GM12878 (cell line): ENCODE data around the gene CENPP. TPM values are rescaled to one million over a fixed set of nuclear protein-coding genes. Genes with fewer than 3 reads are reported as not detected.

Experiments
- ATAC-seq: fragments of 200-7000 bp; cut with Tn5 transposase; 3 replicates; pipeline ENCODE4 v1.9.1; 2020; ENCODE audit warnings: mild to moderate bottlenecking, moderate library complexity
- BruUV-seq: library from RNA; stranded (reverse); fragments of 400-500 nt; replicated peaks from 2 replicates; lab custom pipeline; 2021; lab: Mats Ljungman, UMichigan
- CTCF ChIA-PET: fragments of 300-600 bp; sonication (Branson Sonifier 250); formaldehyde crosslinking; extraction: SDS; loops from one replicate; lab custom pipeline; 2021; ENCODE audit warnings: inconsistent platforms; lab: Yijun Ruan, JAX
- POLR2A ChIA-PET: fragments of 350-600 bp; formaldehyde crosslinking; extraction: SDS; loops from one replicate; lab custom pipeline; 2021; ENCODE audit warnings: inconsistent platforms; lab: Charles Lee
- RAD21 ChIA-PET: fragments of 300-600 bp; sonication (Branson Sonifier 250); formaldehyde crosslinking; loops from one replicate; lab custom pipeline; 2023; ENCODE audit warnings: antibody characterized with exemption; ENCODE audit not compliant: unreplicated experiment; lab: Charles Lee
- SMC1A ChIA-PET: fragments of 300-600 bp; sonication (Branson Sonifier 250); formaldehyde crosslinking; loops from one replicate; lab custom pipeline; 2023; ENCODE audit not compliant: unreplicated experiment, uncharacterized antibody; lab: Charles Lee
- DNase-seq: peaks from one replicate; pipeline ENCODE4 v3.0.0-alpha.2; 2011; ENCODE audit warnings: low read depth, low spot score
- FAIRE-seq: peaks from 3 replicates; lab custom pipeline; 2011; peaks lifted over from hg19 to GRCh38; lab: Jason Lieb, UNC
- H2AFZ ChIP-seq: 2 replicates; pipeline ENCODE4 v1.6.0; 2011; ENCODE audit warnings: low read depth, low read length, control low read depth; ENCODE audit not compliant: control insufficient read depth
- H3K27ac ChIP-seq: 2 replicates; pipeline ENCODE4 v1.5.1; 2011; ENCODE audit warnings: control low read depth; ENCODE audit not compliant: control insufficient read depth, insufficient read depth
- H3K27me3 ChIP-seq, 2 experiments: replicated peaks in 1 of 2; 2 replicates each; pipeline versions ENCODE4 v1.6.0 to v1.6.1; 2011; ENCODE audit warnings: low read length in 1 of 2; ENCODE audit not compliant: control insufficient read depth in 2 of 2, insufficient read depth in 2 of 2
- H3K36me3 ChIP-seq, 2 experiments: 2 replicates each; pipeline ENCODE4 v1.5.1; 2011; ENCODE audit warnings: low read length in 1 of 2; ENCODE audit not compliant: control insufficient read depth in 2 of 2, insufficient read depth in 2 of 2
- H3K4me1 ChIP-seq: 2 replicates; pipeline ENCODE4 v1.6.1; 2011; ENCODE audit warnings: mild to moderate bottlenecking, low read length, moderate library complexity, mixed read lengths; ENCODE audit not compliant: control insufficient read depth, insufficient read depth
- H3K4me2 ChIP-seq: 2 replicates; pipeline ENCODE4 v1.6.0; 2011; ENCODE audit warnings: control low read depth; ENCODE audit not compliant: control insufficient read depth, insufficient read depth
- H3K4me3 ChIP-seq: fragments of 200-600 bp; sonication (generic); 2 replicates; pipeline ENCODE4 v1.5.1; 2016
- H3K79me2 ChIP-seq: 2 replicates; pipeline ENCODE4 v1.6.0; 2011; ENCODE audit warnings: low read length; ENCODE audit not compliant: control insufficient read depth, insufficient read depth
- H3K9ac ChIP-seq: 2 replicates; pipeline ENCODE4 v1.8.0; 2011; ENCODE audit warnings: low read length, control low read depth, mixed read lengths; ENCODE audit not compliant: control insufficient read depth, insufficient read depth
- H3K9me3 ChIP-seq: replicated peaks from 3 replicates; pipeline ENCODE4 v1.5.1; 2011; ENCODE audit warnings: mild to moderate bottlenecking, low read length; ENCODE audit not compliant: control insufficient read depth, insufficient read depth
- H4K20me1 ChIP-seq: 2 replicates; pipeline ENCODE4 v1.6.0; 2011; ENCODE audit not compliant: control insufficient read depth, insufficient read depth
- ATF7 ChIP-seq: fragments of 450-650 bp; IDR thresholded peaks from 2 replicates; pipeline ENCODE4 v1.6.1; 2016; ENCODE audit warnings: low read depth, mild to moderate bottlenecking
- CTCF ChIP-seq, 3 experiments: IDR thresholded peaks in 2 of 3; conservative IDR thresholded peaks in 1 of 3; 2 replicates each; pipeline ENCODE4 v1.5.1; 2011; ENCODE audit warnings: low read depth in 3 of 3, low read length in 3 of 3, mild to moderate bottlenecking in 3 of 3, control low read depth in 2 of 3, moderate library complexity in 2 of 3, inconsistent platforms in 1 of 3, mixed read lengths in 1 of 3; ENCODE audit not compliant: control insufficient read depth in 2 of 3, insufficient read depth in 1 of 3; ENCODE audit errors: extremely low read depth in 1 of 3
- PBX3 ChIP-seq: IDR thresholded peaks from 2 replicates; pipeline ENCODE4 v1.6.1; 2011; ENCODE audit warnings: mild to moderate bottlenecking, low read depth, low read length, moderate library complexity; ENCODE audit not compliant: insufficient replicate concordance
- PML ChIP-seq: IDR thresholded peaks from 2 replicates; pipeline ENCODE4 v1.6.1; 2012; ENCODE audit warnings: low read length, inconsistent platforms
- SMC3 ChIP-seq: IDR thresholded peaks from 2 replicates; pipeline ENCODE4 v1.6.1; 2011; ENCODE audit warnings: low read length, improper control_type of control experiment, borderline replicate concordance
- TCF3 ChIP-seq: IDR thresholded peaks from 2 replicates; pipeline ENCODE4 v1.6.1; 2012; ENCODE audit warnings: low read depth, mild to moderate bottlenecking, low read length, borderline replicate concordance; ENCODE audit not compliant: insufficient read depth
- USF1 ChIP-seq: IDR thresholded peaks from 2 replicates; pipeline ENCODE4 v1.6.1; 2011; ENCODE audit warnings: borderline replicate concordance, low read depth, mild to moderate bottlenecking, moderate library complexity, mixed read lengths, low read length; ENCODE audit not compliant: insufficient read depth; ENCODE audit errors: extremely low read length
- WGBS: methylation state at CpG from one replicate; pipeline ENCODE4 v1.1.6; 2016; ENCODE audit warnings: low lambda C conversion rate; ENCODE audit not compliant: insufficient replicate concordance, insufficient coverage; ENCODE audit errors: missing lambda C conversion rate; 5-methylcytosine and 5-hydroxymethylcytosine counted together
- in situ Hi-C: fragments of 300-500 bp; cut with MboI; formaldehyde crosslinking; loops from 9 replicates; pipeline ENCODE4 v1.14.3; 2018; ENCODE audit warnings: mixed read lengths
- intact Hi-C: fragments of 100-400 bp; cut with micrococcal nuclease; formaldehyde crosslinking; loops from one replicate; pipeline ENCODE4 v1.14.2; 2022; ENCODE audit not compliant: unreplicated experiment
- polyA plus RNA-seq, 11 experiments: library from polyadenylated mRNA; depleted of rRNA in 4 of 11; unstranded in 6 of 11; stranded (reverse) in 5 of 11; fragments of >200 nt; fragmentation: Nextera tagmentation in 4 of 11; fragmentation: Illumina TruSeq in 1 of 11; extraction: Ambion mirVana in 4 of 11; extraction: Trizol in 1 of 11; gene quantifications; 1 replicate in 1 of 11; 2 replicates in 10 of 11; pipeline versions ENCODE4 v1.2.1 to v1.2.3, GENCODE V29; 2011 to 2016; ENCODE audit warnings: inconsistent platforms in 2 of 11, missing spikeins in 2 of 11, low read depth in 1 of 11
- total RNA-seq, 4 experiments: library from RNA; depleted of rRNA in 3 of 4; stranded (reverse); fragments of >200 nt in 3 of 4; fragmentation: Illumina TruSeq in 1 of 4; extraction: Trizol in 1 of 4; gene quantifications; 2 replicates each; pipeline versions ENCODE4 v1.2.1 to v1.2.3, GENCODE V29; 2013 to 2021

Gene CENPP
- total and polyA plus RNA-seq, 10 of the 15 experiments (the other 5 are each of a cell fraction or from before 2014, with no cell fraction given), result 9.4 to 31.4 (median 19.8) TPM

GRCh38 chr9:92661743-92662142 is 336.0 kb downstream of the CENPP start:
- RAD21 ChIA-PET, result no interaction called here
- Histone ChIP-seq H3K79me2 (peaks cover 35% of the 10 kb centered on the region), H4K20me1 (peaks cover 8% of the 10 kb centered on the region; the same call in 1 of the 2 replicates), H3K9ac (no peak overlapping the region), H3K4me2 (no peak overlapping the region), H3K4me1 (peaks cover 17% of the 10 kb centered on the region), H3K27me3 (no peaks in the 10 kb centered on the region), H2AFZ (no peak overlapping the region), H3K27ac (no peak overlapping the region), H3K4me3 (no peak overlapping the region), H3K36me3 (peaks cover 9 to 21% of the 10 kb centered on the region in 2 experiments; a peak in 3 of 4 replicates), H3K9me3 (no peaks in the 10 kb centered on the region; the same call in 2 of the 3 replicates)
- CTCF ChIA-PET, result interaction anchor here (0.9 kb wide), 1 partner anchor 522 kb away, joined by 3 read pairs; no protein-coding TSS in a partner anchor
- in situ Hi-C loops, result no loop called here
- ATAC-seq, result no peak
- DNase-seq, result no peak
- intact Hi-C loops, result no loop called here
- TF ChIP-seq ATF7 (no peak), USF1 (no peak), CTCF (IDR thresholded peaks at IDR 0.05 in 2 of 3, conservative IDR thresholded peaks at IDR 0.05 in 1 of 3; ENCODE audit: control insufficient read depth in 2 of 3, extremely low read depth in 1 of 3, insufficient read depth in 1 of 3, low read depth in 3 of 3, low read length in 3 of 3) (no peak), PBX3 (no peak), SMC3 (no peak), TCF3 (no peak), PML (no peak)
- BruUV-seq, result no TSS peak
- SMC1A ChIA-PET, result interaction anchor here (0.7 kb wide), 1 partner anchor 871 kb away, joined by 3 read pairs; no protein-coding TSS in a partner anchor
- FAIRE-seq, result no peak
- 59% methylated on average over 4 of the region's 4 CpGs for WGBS
- POLR2A ChIA-PET, result interaction anchor here (1.0 kb wide), 1 partner anchor 10 kb away, joined by 3 read pairs; no protein-coding TSS in a partner anchor
